ENCODE measurements around the gene ACOX3.
"Not testable (repeated sequence)": the region's sequence is repeated elsewhere in the genome, so short reads cannot be mapped to it uniquely, and the experiment has no call there.

Gene ACOX3

DNA sequence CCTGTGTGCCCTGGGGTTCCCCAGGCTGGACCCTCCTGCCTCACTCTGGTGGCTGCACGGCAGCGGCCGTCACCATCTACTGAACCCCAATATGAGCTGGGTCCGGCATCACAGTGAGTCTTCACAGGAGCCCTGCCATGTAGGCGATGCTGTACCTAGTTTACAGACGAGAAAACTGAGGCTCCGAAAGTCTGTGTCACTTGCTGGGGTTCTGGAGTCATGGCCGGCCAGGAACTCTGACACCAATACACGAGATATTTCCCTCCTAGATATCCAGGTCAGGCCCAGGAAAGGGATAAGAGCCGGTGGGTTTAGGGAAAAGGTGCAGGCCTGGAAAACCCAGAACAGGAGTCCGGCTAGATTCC lies 96.6 kb downstream of the ACOX3 start:
- no peak for DNase-seq (ENCODE audit: low read depth)
- TF ChIP-seq, protein P1, sequence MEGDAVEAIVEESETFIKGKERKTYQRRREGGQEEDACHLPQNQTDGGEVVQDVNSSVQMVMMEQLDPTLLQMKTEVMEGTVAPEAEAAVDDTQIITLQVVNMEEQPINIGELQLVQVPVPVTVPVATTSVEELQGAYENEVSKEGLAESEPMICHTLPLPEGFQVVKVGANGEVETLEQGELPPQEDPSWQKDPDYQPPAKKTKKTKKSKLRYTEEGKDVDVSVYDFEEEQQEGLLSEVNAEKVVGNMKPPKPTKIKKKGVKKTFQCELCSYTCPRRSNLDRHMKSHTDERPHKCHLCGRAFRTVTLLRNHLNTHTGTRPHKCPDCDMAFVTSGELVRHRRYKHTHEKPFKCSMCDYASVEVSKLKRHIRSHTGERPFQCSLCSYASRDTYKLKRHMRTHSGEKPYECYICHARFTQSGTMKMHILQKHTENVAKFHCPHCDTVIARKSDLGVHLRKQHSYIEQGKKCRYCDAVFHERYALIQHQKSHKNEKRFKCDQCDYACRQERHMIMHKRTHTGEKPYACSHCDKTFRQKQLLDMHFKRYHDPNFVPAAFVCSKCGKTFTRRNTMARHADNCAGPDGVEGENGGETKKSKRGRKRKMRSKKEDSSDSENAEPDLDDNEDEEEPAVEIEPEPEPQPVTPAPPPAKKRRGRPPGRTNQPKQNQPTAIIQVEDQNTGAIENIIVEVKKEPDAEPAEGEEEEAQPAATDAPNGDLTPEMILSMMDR (IDR thresholded peaks at IDR 0.05; ENCODE audit: low read depth, low read length, missing control alignments) = no peak
- no peak overlapping the region for H3K4me3 ChIP-seq (ENCODE audit: low read depth, low read length)

DNA sequence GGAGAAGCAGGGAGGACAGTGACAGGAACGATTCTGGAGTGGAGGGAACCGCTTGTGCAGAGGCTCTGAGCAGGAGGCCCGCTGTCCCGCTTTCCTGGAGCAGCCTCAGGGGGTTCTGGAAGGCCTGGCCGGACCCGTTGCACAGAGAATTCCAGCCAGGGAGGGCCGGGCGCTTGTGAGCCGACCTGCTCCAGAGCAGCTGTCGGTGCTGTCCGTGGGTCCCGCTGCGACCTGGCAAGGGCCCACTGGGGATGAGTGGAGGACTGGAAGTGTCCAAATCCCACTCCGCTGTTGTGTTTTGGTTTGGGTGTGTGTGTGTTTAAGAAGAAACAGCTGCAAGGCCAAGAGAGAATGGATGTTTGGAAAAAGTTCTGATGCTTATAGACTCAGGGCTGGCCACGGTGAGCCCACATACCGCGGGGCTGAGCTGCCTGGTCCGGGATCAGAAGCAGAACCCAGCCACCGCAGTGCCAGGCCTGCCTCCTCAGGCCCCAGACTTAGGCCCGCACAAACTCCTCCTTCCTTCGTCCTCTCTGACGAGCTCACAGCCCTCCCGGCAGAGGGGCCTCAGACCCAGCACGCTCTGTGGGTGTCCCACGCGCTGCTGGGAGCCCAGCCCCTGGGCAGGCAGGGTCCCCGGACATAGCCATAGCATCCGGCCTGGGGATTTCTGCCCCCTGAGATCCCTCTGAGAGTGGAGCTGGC lies 97.1 kb downstream of the ACOX3 start:
- TF ChIP-seq, protein P1 (IDR thresholded peaks at IDR 0.05; ENCODE audit: low read depth, low read length, missing control alignments) = no peak
- H3K4me3 ChIP-seq (ENCODE audit: low read depth, low read length) = no peak overlapping the region
- no peak for DNase-seq (ENCODE audit: low read depth)

DNA sequence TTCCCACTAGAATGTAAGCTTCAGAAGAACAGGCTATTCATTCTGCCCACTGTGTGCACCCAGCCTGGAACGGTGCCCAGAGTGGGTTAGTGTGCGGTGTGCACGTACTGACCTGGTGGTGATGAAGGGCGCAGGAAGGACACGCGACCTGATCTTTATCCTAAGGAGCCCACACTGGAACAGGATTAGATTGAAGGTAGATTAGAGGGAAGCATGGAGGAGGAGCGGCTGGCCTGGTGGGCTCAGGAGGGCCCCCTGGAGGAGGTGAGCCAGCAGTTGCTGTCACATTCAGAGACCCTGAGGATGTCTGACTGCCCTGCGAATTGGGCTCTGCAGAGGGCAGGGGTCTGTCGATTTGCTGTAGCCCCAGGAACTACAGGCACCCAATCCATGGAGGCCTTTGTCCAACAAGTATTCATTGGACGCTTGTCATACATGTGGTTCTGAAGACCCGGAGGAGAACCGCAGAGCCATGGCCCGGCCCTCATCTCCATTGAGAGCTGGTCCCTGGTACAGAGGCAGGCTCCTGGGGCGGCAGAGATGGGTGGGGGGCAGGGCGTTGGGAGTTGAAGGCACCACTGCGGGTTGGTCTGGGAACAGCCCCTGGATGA lies 97.8 kb downstream of the ACOX3 start:
- H3K4me3 ChIP-seq (ENCODE audit: low read depth, low read length) = no peak overlapping the region
- TF ChIP-seq, protein P1 (IDR thresholded peaks at IDR 0.05; ENCODE audit: low read depth, low read length, missing control alignments) = peak; percentile 19
- DNase-seq (ENCODE audit: low read depth) = no peak

DNA sequence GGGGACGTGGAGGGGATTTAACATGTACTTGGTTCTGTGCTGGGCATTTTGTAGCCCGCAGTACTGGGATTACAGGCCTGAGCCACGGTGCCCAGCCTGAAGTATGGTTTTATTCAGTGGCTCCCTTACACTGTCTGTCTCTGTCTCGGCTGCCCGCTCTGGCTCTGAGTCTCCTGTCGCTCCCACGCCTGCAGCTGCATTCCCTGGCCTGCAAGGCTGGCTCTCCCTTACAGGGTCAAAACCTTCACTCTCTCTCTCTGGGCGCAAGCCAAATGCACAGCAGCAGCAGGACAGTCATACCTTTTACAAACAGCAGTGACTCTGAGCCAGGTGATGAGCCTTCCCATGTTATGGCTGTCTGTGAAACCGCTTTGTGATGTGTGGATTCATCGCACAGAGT lies 98.8 kb downstream of the ACOX3 start:
- TF ChIP-seq, protein P1 (IDR thresholded peaks at IDR 0.05; ENCODE audit: low read depth, low read length, missing control alignments) = no peak
- DNase-seq (ENCODE audit: low read depth) = no peak
- H3K4me3 ChIP-seq (ENCODE audit: low read depth, low read length) = no peak overlapping the region

DNA sequence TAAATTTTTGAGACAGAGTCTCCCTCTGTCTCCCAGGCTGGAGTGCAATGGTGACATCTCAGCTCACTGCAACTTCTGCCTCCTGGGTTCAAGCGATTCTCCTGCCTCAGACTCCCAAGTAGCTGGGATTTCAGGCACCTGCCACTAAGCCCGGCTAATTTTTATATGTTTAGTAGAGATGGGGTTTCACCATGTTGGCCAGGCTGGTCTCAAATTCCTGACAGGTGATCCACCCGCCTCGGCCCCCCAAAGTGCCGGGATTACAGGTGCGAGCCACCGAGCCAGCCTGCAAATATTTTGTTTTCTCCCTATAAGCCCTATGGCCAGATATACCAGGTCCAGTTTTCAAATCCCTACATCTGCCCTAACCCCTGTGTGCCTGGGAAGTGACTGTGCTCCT lies 99.2 kb downstream of the ACOX3 start:
- H3K4me3 ChIP-seq (ENCODE audit: low read depth, low read length); DNase-seq (ENCODE audit: low read depth): not testable (repeated sequence)

DNA sequence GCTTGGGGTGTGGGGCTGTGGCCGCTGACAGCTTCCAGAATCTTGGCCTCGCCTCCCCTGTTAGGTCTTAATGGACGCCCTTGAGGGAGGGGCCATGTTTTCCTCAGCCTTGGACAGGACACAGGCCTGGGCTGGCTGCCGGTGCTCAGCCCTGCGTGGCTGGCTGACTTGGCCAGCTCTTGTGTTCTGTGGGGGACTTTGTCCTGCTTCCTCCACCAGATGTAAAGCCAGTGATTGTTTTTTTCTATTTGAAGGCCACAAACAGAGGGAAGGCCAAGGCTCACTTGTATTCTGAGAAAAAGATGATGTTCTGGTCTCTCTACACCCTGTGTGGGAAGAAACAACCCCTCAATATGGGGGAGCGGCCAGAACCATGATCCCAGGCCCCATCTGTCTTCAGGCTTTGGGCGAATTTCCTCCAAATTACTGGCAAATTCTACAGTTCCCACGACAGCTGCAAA lies 99.7 kb downstream of the ACOX3 start:
- TF ChIP-seq, protein P1 (IDR thresholded peaks at IDR 0.05; ENCODE audit: low read depth, low read length, missing control alignments) = no peak
- H3K4me3 ChIP-seq (ENCODE audit: low read depth, low read length) = no peak overlapping the region
- DNase-seq (ENCODE audit: low read depth) = no peak

DNA sequence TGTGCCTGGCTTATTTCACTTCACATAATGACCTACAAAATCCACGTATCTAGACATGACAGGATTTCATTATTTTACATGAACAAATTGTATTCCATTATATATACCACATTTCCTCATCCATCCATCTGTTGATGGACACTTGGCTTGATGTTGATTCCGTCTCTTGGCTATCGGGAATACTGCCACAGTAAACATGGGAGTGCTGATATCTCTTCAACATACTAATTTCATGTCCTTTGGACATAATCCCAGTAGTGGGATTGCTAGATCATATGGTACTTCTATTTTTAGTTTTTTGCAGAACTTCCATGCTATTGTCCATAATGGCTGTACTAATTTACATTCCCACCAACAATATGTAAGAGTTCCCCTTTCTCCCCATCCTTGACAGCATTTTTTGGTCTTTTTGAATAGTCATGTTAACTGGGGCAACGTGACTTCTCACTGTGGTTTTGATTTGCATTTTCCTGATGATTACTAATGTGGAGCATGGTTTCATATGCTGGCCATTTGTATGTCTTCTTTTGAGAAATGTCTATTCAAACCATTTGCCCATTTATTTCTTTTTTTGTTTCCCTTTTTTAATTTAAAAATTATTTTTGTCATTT lies 102.1 kb downstream of the ACOX3 start:
- DNase-seq (ENCODE audit: low read depth) = no peak
- no peak overlapping the region for H3K4me3 ChIP-seq (ENCODE audit: low read depth, low read length)
- TF ChIP-seq, protein P1 (IDR thresholded peaks at IDR 0.05; ENCODE audit: low read depth, low read length, missing control alignments) = no peak
